Measurements from ENCODE around the gene GLG1.

GRCh38 chr16:74606521-74607309, at the start of gene GLG1:
- TF ChIP-seq CTCF (IDR thresholded peaks at IDR 0.05) = peak in 2 of 6 experiments; percentile 8 to 19
- peak; percentile 93 to 95 for TF ChIP-seq POLR2AphosphoS5 (IDR thresholded peaks at IDR 0.05)
- TF ChIP-seq POLR2A (IDR thresholded peaks at IDR 0.05) = peak; percentile 58 to 96 (median 94)
- TF ChIP-seq EP300 (IDR thresholded peaks at IDR 0.05) = no peak
